Measurements from ENCODE around the gene PROCR. TPM values are rescaled to one million over a fixed set of nuclear protein-coding genes. Genes with fewer than 3 reads are reported as not detected.
"Not testable (repeated sequence)": the region's sequence is repeated elsewhere in the genome, so short reads cannot be mapped to it uniquely, and the experiment has no call there.

Gene PROCR
- total RNA-seq, 4 donors from 2014 or later = 2.4 to 8.6 (median 7.3) TPM

DNA sequence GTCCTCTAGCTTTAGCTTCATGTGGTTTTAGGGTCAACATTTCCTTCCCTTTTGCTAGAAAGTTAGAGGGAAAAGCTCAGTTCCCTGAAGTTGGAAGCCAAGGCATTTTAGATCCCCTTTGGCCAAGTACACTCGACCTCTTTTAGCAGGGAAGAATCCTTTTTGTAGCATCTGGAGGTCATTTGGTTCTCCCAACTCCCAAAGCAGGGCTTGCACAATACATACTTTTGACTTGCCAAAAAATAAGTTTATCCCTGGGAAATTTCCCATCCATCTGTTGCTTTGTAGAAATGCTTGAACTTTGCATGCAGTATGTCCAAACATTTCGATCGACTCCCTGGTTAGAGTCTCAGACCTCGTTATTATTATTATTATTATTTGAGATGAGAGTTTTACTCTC lies 20.1 kb upstream of the PROCR start:
- Histone ChIP-seq H3K4me3 (no peak overlapping the region), H3K27me3 (no peaks in the 10 kb centered on the region), H3K27ac (peak overlapping the region in 2 of 4 donors; percentile 23 to 63), H3K36me3 (no peaks in the 10 kb centered on the region), H3K4me1 (peaks cover 0 to 9% (median 5%) of the 10 kb centered on the region in 4 donors), H3K9me3 (no peaks in the 10 kb centered on the region)
- WGBS, 2 donors (ENCODE audit: low coverage in 1 of 2) = 75 to 79% methylated on average over 4 of the region's 4 CpGs
- intact Hi-C loops (cut with DNase I; ENCODE audit: low total_unique reads) = no loop called here
- in situ Hi-C loops (cut with MboI; ENCODE audit: low pct_ligation_motif_present in 1 of 4, low pct_unique_long_range_greater_than_20kb in 1 of 4, low sequenced_read_pairs in 3 of 4) = no loop called here
- TF ChIP-seq, protein P1, sequence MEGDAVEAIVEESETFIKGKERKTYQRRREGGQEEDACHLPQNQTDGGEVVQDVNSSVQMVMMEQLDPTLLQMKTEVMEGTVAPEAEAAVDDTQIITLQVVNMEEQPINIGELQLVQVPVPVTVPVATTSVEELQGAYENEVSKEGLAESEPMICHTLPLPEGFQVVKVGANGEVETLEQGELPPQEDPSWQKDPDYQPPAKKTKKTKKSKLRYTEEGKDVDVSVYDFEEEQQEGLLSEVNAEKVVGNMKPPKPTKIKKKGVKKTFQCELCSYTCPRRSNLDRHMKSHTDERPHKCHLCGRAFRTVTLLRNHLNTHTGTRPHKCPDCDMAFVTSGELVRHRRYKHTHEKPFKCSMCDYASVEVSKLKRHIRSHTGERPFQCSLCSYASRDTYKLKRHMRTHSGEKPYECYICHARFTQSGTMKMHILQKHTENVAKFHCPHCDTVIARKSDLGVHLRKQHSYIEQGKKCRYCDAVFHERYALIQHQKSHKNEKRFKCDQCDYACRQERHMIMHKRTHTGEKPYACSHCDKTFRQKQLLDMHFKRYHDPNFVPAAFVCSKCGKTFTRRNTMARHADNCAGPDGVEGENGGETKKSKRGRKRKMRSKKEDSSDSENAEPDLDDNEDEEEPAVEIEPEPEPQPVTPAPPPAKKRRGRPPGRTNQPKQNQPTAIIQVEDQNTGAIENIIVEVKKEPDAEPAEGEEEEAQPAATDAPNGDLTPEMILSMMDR (IDR thresholded peaks at IDR 0.05) = no peak
- TF ChIP-seq POLR2AphosphoS5 (IDR thresholded peaks at IDR 0.05) = peak in 1 of 3 donors; percentile 62
- no peak for DNase-seq

DNA sequence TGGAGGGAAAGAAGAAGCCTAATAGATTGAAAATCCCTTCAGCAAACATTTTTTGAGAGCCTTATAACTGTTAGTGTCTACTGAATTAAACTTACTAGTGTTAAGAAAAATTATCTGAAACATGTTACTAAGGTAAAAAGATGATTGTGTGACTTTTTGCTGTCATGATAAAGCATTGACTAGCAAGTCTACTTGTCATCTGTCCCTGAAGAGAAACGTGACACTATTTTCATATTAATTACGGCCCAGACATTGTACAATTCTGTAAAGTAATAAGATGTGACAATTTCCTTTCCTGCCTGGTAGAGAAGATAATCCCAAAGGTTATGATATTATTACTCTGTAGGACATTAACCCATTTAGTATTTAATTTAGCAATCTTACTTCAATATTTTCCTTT lies 15.9 kb upstream of the PROCR start:
- DNase-seq = no peak
- Histone ChIP-seq H3K36me3 (no peaks in the 10 kb centered on the region), H3K4me1 (no peaks in the 10 kb centered on the region), H3K9me3 (no peaks in the 10 kb centered on the region), H3K27ac (no peak overlapping the region), H3K27me3 (no peaks in the 10 kb centered on the region), H3K4me3 (no peak overlapping the region)
- intact Hi-C loops (cut with DNase I; ENCODE audit: low total_unique reads) (no loop called here), in situ Hi-C loops (cut with MboI; ENCODE audit: low pct_ligation_motif_present in 1 of 4, low pct_unique_long_range_greater_than_20kb in 1 of 4, low sequenced_read_pairs in 3 of 4) (no loop called here)
- WGBS, 2 donors (ENCODE audit: low coverage in 1 of 2) = 78 to 87% methylated on average over 2 of the region's 2 CpGs
- TF ChIP-seq POLR2AphosphoS5 (IDR thresholded peaks at IDR 0.05) = no peak
- TF ChIP-seq, protein P1 (IDR thresholded peaks at IDR 0.05) = no peak
- no peak for TF ChIP-seq EP300 (IDR thresholded peaks at IDR 0.05; ENCODE audit: low read depth)
- no peak for TF ChIP-seq POLR2A (IDR thresholded peaks at IDR 0.05)

DNA sequence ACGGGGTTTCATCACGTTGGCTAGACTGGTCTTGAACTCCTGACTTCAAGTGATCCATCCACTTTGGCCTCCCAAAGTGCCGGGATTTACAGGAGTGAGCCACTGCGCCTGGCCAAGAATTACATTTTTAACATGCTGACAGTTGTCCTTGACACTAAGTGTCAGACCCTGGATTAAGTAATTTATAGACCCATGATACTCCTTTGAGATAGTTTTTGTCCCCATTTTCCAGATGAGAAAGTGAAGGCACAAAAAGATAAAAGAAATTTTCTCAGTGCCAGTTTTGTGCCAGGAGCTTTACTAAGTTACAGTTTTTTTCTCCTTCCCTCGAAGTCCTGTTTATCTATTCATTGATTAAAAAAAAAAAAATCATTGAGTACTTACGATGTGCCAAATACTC lies 14.9 kb upstream of the PROCR start:
- intact Hi-C loops (cut with DNase I; ENCODE audit: low total_unique reads) = no loop called here
- in situ Hi-C loops (cut with MboI; ENCODE audit: low pct_ligation_motif_present in 1 of 4, low pct_unique_long_range_greater_than_20kb in 1 of 4, low sequenced_read_pairs in 3 of 4) = no loop called here
- WGBS, 2 donors (ENCODE audit: low coverage in 1 of 2) = 82 to 91% methylated on average over 5 to 6 of the region's 6 CpGs
- no peak for TF ChIP-seq EP300 (IDR thresholded peaks at IDR 0.05; ENCODE audit: low read depth)
- TF ChIP-seq POLR2AphosphoS5 (IDR thresholded peaks at IDR 0.05) = no peak
- TF ChIP-seq POLR2A (IDR thresholded peaks at IDR 0.05) = no peak
- TF ChIP-seq, protein P1 (IDR thresholded peaks at IDR 0.05) = no peak
- H3K36me3 ChIP-seq = no peaks in the 10 kb centered on the region
- no peak overlapping the region for H3K27ac ChIP-seq
- no peak overlapping the region for H3K4me3 ChIP-seq
- H3K4me1 ChIP-seq = no peaks in the 10 kb centered on the region
- H3K9me3 ChIP-seq = no peaks in the 10 kb centered on the region
- DNase-seq = no peak
- H3K27me3 ChIP-seq = no peaks in the 10 kb centered on the region

DNA sequence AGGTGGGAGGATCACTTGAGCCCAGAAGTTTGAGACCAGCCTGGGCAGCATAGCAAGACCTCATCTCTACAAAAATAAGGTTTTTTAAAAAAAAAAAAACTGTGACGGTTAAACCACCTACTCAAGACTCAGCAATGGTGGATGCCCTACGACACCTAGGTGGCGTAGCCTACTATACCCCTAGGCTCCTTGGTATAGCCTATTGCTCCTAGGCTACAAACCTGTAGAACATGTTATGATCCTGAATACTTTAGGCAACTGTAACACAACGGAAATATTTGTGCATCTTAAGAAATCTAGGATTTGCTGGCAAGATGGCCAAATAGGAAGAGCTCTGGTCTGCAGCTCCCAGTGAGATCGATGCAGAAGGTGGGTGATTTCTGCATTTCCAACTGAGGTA lies 11.5 kb upstream of the PROCR start:
- DNase-seq; H3K4me1 ChIP-seq; H3K36me3 ChIP-seq; in situ Hi-C loops (cut with MboI; ENCODE audit: low pct_ligation_motif_present in 1 of 4, low pct_unique_long_range_greater_than_20kb in 1 of 4, low sequenced_read_pairs in 3 of 4); intact Hi-C loops (cut with DNase I; ENCODE audit: low total_unique reads); H3K27me3 ChIP-seq; H3K27ac ChIP-seq; H3K4me3 ChIP-seq; H3K9me3 ChIP-seq: not testable (repeated sequence)
- WGBS, 2 donors (ENCODE audit: low coverage in 1 of 2) = 95% methylated on average over 5 of the region's 5 CpGs; no CpG with 5 or more reads in 1 of the 2 donors

DNA sequence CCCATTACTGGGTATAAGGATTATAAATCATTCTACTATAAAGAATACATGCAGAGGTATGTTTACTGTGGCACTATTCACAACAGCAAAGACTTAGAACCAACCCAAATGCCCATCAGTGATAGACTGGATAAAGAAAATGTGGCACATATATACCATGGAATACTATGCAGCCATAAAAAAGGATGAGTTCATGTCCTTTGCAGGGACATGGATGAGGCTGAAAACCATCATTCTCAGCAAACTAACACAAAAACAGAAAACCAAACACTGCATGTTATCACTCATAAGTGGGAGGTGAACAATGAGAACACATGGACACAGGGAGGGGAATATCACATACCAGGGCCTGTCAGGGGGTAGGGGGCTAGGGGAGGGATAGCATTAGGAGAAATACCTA lies 7.3 kb upstream of the PROCR start:
- H3K4me1 ChIP-seq; H3K4me3 ChIP-seq; H3K27ac ChIP-seq; in situ Hi-C loops (cut with MboI; ENCODE audit: low pct_ligation_motif_present in 1 of 4, low pct_unique_long_range_greater_than_20kb in 1 of 4, low sequenced_read_pairs in 3 of 4); DNase-seq; H3K36me3 ChIP-seq; intact Hi-C loops (cut with DNase I; ENCODE audit: low total_unique reads); H3K9me3 ChIP-seq; H3K27me3 ChIP-seq: not testable (repeated sequence)

Measured in transverse colon (tissue), 4 donors.